ENCODE measurements around the gene DENND2A. TPM values are rescaled to one million over a fixed set of nuclear protein-coding genes. Genes with fewer than 3 reads are reported as not detected.

DENND2A gene
- polyA plus RNA-seq, 3 donors = not detected

GRCh38 chr7:140672382-140673062 lies 31.9 kb upstream of the DENND2A start, which contains the start of gene ADCK2:
TSS of gene ADCK2 (plus strand) at chr7:140672945. CDS start at chr7:140673331, 386 bp downstream.
- Histone ChIP-seq H3K9me3 (replicated peaks in 1 of 2; ENCODE audit: control insufficient read depth in 1 of 2, insufficient read depth in 1 of 2, low read length in 2 of 2) (no peaks in the 10 kb centered on the region), H3K27me3 (ENCODE audit: control insufficient read depth in 2 of 2, insufficient read depth in 2 of 2, low read length in 2 of 2) (no peaks in the 10 kb centered on the region), H3K27ac (ENCODE audit: low read depth in 1 of 2, low read length in 2 of 2) (peak within 1 kb of the TSS in 1 of 2 donors; percentile 66), H2AFZ (ENCODE audit: insufficient read depth, low read depth, low read length, poor library complexity, severe bottlenecking) (peak within 1 kb of the TSS; percentile 86), H3K4me2 (replicated peaks; ENCODE audit: extremely low read depth, low read length, poor library complexity, severe bottlenecking) (peak within 1 kb of the TSS; percentile 87), H3K36me3 (replicated peaks in 1 of 2; ENCODE audit: control insufficient read depth in 1 of 2, insufficient read depth in 2 of 2, low read length in 2 of 2) (peaks cover 0 to 1% of the 10 kb centered on the region in 2 donors), H4K20me1 (ENCODE audit: insufficient read depth, low read length) (no peaks in the 10 kb centered on the region), H3K9ac (ENCODE audit: insufficient read depth, low read length, poor library complexity, severe bottlenecking) (peak within 1 kb of the TSS; percentile 81), H3K4me3 (replicated peaks in 1 of 3; ENCODE audit: low read depth in 2 of 3, low read length in 3 of 3) (peak within 1 kb of the TSS; percentile 60 to 77 (median 62)), H3K79me2 (ENCODE audit: insufficient read depth, low read length) (peaks cover 7% of the 10 kb centered on the region), H3K4me1 (ENCODE audit: control insufficient read depth in 1 of 2, insufficient read depth in 2 of 2, low read length in 2 of 2) (peaks cover 42 to 49% of the 10 kb centered on the region in 2 donors)
- under 1% methylated on average over 15 of the region's 41 CpGs for WGBS (ENCODE audit: insufficient coverage)
- Mint-ChIP-seq H3K27me3 (ENCODE audit: low read depth in 3 of 3) (peaks cover 2 to 5% (median 3%) of the 10 kb centered on the region in 3 donors), H3K4me3 (peak within 1 kb of the TSS; percentile 88 to 95), H3K4me1 (peaks cover 42% of the 10 kb centered on the region), H3K27ac (peak within 1 kb of the TSS in 6 of 7 donors; percentile 19 to 89 (median 78)), H3K9me3 (peaks cover 0 to 4% (median 0%) of the 10 kb centered on the region in 7 donors), H3K36me3 (peaks cover 3 to 6% of the 10 kb centered on the region in 2 donors)
- TF ChIP-seq, protein P1, sequence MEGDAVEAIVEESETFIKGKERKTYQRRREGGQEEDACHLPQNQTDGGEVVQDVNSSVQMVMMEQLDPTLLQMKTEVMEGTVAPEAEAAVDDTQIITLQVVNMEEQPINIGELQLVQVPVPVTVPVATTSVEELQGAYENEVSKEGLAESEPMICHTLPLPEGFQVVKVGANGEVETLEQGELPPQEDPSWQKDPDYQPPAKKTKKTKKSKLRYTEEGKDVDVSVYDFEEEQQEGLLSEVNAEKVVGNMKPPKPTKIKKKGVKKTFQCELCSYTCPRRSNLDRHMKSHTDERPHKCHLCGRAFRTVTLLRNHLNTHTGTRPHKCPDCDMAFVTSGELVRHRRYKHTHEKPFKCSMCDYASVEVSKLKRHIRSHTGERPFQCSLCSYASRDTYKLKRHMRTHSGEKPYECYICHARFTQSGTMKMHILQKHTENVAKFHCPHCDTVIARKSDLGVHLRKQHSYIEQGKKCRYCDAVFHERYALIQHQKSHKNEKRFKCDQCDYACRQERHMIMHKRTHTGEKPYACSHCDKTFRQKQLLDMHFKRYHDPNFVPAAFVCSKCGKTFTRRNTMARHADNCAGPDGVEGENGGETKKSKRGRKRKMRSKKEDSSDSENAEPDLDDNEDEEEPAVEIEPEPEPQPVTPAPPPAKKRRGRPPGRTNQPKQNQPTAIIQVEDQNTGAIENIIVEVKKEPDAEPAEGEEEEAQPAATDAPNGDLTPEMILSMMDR (IDR thresholded peaks at IDR 0.05) = no peak
- DNase-seq = peak; percentile 15 to 28 (median 21)
- intact Hi-C loops (cut with micrococcal nuclease) = no loop called here

DNA sequence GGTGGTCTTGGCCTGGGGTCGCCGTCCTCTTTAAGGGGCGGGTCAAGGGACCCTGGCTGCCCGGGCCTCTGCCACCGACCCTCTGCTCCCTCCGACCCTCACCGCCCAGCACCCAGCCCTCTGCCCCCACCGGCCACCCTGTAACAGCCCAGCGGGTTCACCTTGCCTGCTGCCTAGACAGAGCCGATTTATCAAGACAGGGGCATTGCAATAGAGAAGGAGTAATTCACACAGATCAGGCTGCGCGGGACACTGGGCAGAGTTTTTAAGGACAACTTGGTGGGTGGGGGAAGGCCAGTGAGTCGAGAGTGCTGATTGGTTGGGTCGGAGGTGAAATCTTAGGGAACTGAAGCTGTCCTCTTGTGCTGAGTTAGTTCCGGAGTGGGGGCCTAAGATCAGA lies 31.4 kb upstream of the DENND2A start:
- Mint-ChIP-seq H3K9me3 (peaks cover 0 to 4% (median 0%) of the 10 kb centered on the region in 7 donors), H3K27me3 (ENCODE audit: low read depth in 3 of 3) (peaks cover 2 to 5% (median 3%) of the 10 kb centered on the region in 3 donors), H3K27ac (peak overlapping the region in 2 of 7 donors; percentile 11 to 43), H3K36me3 (peaks cover 0 to under 1% of the 10 kb centered on the region in 2 donors), H3K4me1 (peaks cover 42% of the 10 kb centered on the region), H3K4me3 (peak overlapping the region; percentile 77)
- Histone ChIP-seq H3K36me3 (replicated peaks in 1 of 2; ENCODE audit: control insufficient read depth in 1 of 2, insufficient read depth in 2 of 2, low read length in 2 of 2) (no peaks in the 10 kb centered on the region), H2AFZ (ENCODE audit: insufficient read depth, low read depth, low read length, poor library complexity, severe bottlenecking) (peak overlapping the region; percentile 64), H3K9ac (ENCODE audit: insufficient read depth, low read length, poor library complexity, severe bottlenecking) (no peak overlapping the region), H3K4me3 (replicated peaks in 1 of 3; ENCODE audit: low read depth in 2 of 3, low read length in 3 of 3) (peak overlapping the region in 1 of 3 experiments; percentile 77), H3K27ac (ENCODE audit: low read depth in 1 of 2, low read length in 2 of 2) (no peak overlapping the region), H3K4me1 (ENCODE audit: control insufficient read depth in 1 of 2, insufficient read depth in 2 of 2, low read length in 2 of 2) (peaks cover 42 to 49% of the 10 kb centered on the region in 2 donors), H3K9me3 (replicated peaks in 1 of 2; ENCODE audit: control insufficient read depth in 1 of 2, insufficient read depth in 1 of 2, low read length in 2 of 2) (no peaks in the 10 kb centered on the region), H3K79me2 (ENCODE audit: insufficient read depth, low read length) (peaks cover 7% of the 10 kb centered on the region), H3K4me2 (replicated peaks; ENCODE audit: extremely low read depth, low read length, poor library complexity, severe bottlenecking) (peak overlapping the region; percentile 87), H4K20me1 (ENCODE audit: insufficient read depth, low read length) (no peaks in the 10 kb centered on the region), H3K27me3 (ENCODE audit: control insufficient read depth in 2 of 2, insufficient read depth in 2 of 2, low read length in 2 of 2) (no peaks in the 10 kb centered on the region)
- DNase-seq = peak in 1 of 3 donors; percentile 22
- TF ChIP-seq, protein P1 (IDR thresholded peaks at IDR 0.05) = no peak
- WGBS (ENCODE audit: insufficient coverage) = 85% methylated on average over 11 of the region's 15 CpGs
- intact Hi-C loops (cut with micrococcal nuclease) = no loop called here

All from CD14-positive monocyte (primary cell).